GM12892 (cell line): Measurements from ENCODE around the gene MFSD12.

Source experiments
- POLR2A ChIP-seq: IDR thresholded peaks from 2 replicates; pipeline ENCODE4 v1.6.1; 2011; ENCODE audit warnings: low read depth, low read length, control low read depth
- TAF1 ChIP-seq: IDR thresholded peaks from 2 replicates; pipeline ENCODE4 v1.6.1; 2011; ENCODE audit warnings: low read depth, mild to moderate bottlenecking, control low read depth, low read length, borderline replicate concordance

GRCh38 chr19:3577723-3578344 is 20.4 kb upstream of the MFSD12 start:
- no peak for TF ChIP-seq POLR2A
- TF ChIP-seq TAF1, result no peak
